Measurements from ENCODE around the gene ZG16.

- TF ChIP-seq CTCF (IDR thresholded peaks at IDR 0.05) (no peak), POLR2A (IDR thresholded peaks at IDR 0.05) (no peak)
These were observed 16.2 kb upstream of the ZG16 start for GRCh38 chr16:29761882-29762281.
